Measurements from ENCODE around the gene ZSWIM5.
"Not testable (repeated sequence)": the region's sequence is repeated elsewhere in the genome, so short reads cannot be mapped to it uniquely, and the experiment has no call there.

Gene ZSWIM5

DNA sequence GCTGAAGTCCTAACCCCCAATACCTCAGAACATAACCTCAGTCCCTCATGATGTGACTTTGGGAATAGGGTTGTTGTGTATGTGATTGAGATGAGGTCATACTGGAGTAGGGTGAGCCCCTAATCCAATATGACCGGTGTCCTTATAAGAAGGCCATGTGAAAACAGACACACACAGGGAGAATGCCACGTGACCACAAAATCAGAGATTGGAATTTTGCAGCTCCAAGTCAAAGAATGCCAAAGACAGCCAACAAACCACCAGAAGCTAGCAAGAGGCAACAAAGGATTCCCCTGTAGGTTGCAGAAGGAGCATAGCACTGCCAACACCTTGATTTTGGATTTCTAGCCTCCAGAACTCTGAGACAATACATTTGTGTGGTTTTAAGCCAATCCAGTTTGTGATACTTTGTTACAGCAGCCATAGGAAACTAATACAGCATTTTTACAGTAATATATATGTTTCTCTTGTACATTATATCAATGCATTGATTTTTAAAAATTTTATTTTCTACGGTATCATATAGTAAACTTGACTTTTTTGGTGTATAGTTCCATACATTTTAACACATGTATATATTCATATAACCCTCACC, 5.4 kb downstream of the ZSWIM5 start:
- DNase-seq: no peak

DNA sequence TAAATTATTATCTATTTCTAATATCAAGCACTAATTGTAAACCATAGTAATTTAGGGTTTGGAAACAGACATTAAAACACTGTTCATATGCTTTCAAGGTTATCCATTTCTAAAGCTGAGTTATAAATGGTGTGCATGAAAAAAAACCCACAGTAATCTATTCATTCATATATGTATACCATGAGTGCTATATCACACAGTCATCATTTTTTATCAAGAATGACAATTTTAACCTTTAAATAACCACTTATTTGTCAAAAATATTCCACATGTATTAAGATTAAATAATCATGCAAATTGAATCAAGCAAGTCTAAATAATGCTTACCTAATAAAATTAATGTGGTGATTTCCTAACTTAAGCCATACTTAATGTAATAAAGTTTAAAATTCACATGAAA, 6.0 kb downstream of the ZSWIM5 start:
- no peak for DNase-seq

DNA sequence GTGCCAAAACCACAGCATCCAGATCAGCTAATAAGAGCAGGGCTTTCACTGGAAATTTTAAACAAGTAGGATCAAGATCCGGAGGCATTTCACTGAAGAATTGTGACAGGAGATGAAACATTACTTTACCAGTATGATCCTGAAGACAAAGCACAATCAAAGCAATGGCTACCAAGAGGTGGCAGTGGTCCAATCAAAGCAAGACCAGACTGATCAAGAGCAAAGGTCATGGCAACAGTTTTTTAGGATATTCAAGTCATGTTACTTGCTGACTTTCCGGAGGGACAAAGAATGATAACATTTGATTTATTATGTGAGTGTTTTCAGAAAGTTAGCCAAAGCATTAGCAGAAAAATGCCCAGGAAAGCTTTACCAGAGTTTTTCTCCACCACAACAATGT, 8.2 kb downstream of the ZSWIM5 start:
- DNase-seq: no peak

DNA sequence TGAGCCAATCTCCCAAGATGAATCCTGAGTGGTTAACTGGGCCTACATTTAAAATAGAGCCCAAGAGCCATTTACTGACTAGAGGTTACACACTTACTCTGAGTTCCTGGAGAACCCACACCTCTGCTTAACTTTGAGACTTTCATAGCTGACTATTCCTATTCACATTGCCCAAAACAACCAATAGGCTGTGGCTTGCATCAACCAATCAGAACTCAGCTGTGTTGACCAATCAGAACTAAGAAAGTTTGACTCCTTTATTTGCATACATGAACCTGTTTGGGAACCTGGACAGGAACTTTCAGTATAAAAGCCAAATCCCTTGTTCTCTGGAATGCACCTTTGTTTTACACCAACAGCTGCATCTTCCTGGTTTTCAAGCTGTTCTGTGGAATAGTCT, 9.5 kb downstream of the ZSWIM5 start:
- DNase-seq: no peak

DNA sequence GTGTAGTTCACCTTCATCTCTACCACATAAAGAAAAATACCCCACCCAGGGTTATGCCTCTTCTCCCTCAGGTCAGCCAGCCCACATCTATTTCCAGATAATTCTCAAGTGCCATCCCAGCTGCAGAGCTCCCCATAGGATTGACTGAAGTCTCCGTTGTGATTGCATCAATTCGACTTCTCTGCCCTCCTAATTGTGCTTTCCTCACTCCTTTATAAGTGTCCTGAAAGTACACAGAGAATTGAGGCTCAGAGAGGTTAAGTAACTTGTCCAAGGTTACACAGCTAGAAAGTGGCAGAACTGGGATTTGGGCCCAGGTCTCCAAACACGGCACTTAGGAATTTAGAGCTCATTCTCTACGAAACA, 15.0 kb downstream of the ZSWIM5 start:
- no peak for DNase-seq

DNA sequence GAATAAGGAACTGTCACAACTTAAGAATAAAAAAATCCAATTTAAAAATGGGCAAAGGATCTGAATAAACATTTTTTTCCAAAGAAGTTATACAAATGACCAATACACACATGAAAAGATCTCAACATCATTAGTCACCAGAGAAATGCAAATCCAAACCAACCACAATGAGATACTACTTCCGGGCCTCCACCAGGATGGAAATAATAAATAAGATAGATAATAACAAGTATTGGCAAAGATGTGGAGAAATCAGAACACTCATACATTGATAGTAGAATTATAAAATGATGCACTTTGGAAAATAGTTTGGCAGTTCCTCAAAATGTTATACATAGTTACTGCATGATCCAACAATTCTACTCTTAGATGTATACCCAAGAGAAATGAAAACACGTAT, 18.7 kb downstream of the ZSWIM5 start:
- no peak for DNase-seq

DNA sequence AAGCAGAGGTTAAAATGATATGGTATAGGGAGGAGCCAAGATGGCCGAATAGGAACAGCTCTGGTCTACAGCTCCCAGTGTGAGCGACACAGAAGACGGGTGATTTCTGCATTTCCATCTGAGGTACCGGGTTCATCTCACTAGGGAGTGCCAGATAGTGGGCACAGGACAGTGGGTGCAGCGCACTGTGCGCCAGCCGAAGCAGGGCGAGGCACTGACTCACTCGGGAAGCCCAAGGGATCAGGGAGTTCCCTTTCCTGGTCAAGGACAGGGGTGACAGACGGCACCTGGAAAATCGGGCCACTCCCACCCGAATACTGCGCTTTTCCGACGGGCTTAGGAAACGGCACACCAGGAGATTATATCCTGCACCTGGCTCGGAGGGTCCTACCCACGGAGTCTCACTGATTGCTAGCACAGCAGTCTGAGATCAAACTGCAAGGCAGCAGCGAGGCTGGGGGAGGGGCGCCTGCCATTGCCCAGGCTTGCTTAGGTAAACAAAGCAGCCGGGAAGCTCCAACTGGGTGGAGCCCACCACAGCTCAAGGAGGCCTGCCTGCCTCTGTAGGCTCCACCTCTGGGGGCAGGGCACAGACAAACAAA, 26.4 kb downstream of the ZSWIM5 start:
- not testable (repeated sequence) for DNase-seq

DNA sequence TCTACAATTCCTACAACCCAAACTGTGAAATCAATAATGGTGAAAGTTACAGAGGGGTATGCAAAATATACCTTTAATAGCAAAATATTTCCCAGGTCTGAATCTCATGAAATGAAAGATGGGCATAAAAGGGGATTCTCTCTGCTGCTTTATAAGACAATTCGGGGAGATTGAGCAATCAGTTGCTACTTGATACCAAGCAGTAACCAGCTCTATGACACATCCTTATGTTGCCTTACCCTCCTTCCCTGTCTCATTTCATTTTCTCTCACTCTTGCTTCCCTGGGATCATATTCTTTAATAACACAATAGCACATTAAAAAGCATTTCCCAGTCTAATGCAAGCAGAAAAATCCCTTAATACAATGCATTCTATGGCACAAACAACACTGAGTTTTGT, 29.0 kb downstream of the ZSWIM5 start:
- DNase-seq: no peak

DNA sequence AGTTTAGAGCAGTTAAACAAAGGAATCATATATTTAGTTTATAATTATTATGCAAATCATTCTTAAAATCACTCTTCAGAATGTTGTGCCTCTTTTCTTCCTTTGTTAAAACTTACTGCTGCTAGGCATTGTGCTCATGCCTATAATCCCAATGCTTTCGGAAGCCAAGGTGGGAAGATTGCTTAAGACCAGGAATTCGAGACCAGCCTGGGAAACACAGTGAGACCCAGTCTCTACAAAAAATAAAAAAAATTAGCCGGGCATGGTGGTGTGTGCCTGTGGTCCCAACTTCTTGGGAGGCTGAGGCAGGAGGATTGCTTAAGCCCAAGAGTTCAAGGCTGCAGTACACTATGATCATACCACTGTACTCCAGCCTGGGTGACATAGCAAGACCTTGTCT, 33.6 kb downstream of the ZSWIM5 start:
- DNase-seq: no peak

DNA sequence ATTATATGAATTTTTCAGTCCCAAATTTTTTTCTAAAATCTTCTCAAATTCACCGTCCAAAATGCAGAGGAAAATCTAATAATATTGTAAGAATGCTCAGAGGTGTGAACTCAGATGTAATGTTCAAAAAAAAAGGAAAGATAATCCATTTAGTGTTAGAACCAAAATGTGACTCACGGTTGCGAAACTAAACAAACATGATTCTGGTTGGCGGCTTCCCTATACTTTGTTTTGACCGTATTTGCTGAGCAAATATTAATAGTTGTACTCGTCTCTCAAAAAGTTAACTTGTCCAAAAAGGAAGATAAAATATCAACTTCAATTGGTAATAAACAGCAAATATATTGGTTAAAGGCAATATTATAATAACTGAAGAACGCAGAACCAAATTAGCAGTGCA, 34.4 kb downstream of the ZSWIM5 start:
- DNase-seq: no peak

DNA sequence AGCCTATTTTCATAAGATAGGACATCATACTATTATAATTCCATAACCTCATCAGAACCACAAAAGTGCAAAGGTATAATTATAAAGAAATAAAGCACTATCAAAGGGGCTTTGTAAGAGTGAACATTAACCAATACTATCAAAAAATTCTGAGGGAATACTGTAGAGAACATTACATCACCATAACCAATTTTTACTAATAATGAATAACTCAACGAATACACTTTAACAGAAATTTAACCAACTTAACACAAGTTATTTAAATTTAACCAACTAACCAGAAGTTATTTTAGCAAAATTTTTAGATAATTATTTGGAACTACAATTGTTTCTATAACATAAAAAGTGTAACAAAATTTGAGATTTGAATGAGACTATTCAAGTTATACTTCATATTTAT, 34.8 kb downstream of the ZSWIM5 start:
- DNase-seq: no peak

DNA sequence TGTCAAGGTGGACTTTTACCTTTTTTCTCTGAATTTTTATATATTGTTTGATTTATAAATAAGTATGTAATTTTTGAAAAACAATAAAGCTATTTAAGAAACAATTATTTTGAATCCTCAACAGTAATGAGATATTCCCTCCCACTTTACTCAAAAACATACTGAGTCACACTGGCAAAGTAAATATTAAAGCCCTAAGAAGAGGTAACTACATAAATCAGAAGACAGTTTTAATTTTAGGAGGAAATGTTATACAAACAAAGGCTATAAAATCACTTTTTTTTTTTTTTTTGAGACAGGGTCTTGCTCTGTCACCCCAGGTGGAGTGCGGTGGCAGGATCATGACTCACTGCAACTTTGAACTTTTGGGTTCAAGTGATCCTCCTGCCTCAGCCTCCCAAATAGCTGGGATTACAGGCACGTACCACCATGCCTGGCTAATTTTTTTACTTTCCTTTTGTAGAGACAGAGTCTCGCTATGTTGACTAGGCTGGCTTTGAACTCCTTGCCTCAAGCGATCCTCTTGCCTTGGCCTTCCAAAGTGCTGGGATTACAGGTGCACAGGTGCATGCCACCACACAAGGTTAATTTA, 36.2 kb downstream of the ZSWIM5 start:
- DNase-seq: no peak

DNA sequence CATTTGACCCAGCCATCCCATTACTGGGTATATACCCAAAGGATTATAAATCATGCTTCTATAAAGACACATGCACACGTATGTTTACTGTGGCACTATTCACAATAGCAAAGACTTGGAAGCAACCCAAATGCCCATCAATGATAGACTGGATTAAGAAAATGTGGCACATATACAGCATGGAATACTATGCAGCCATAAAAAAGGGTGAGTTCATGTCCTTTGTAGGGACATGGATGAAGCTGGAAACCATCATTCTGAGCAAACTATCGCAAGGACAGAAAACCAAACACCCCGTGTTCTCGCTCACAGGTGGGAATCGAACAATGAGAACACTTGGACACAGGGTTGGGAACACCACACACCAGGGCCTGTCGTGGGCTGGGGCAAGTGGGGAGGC, 38.5 kb downstream of the ZSWIM5 start:
- not testable (repeated sequence) for DNase-seq

DNA sequence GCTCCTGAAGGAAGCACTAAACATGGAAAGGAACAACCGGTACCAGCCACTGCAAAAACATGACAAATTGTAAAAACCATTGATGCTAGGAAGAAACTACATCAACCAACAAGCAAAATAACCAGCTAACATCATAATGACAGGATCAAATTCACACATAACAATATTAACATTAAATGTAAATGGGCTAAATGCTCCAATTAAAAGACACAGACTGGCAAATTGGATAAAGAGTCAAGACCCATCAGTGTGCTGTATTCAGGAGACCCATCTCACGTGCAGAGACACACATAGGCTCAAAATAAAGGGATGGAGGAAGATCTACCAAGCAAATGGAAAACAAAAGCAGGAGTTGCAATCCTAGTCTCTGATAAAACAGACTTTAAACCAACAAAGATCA, 42.1 kb downstream of the ZSWIM5 start:
- DNase-seq: not testable (repeated sequence)

DNA sequence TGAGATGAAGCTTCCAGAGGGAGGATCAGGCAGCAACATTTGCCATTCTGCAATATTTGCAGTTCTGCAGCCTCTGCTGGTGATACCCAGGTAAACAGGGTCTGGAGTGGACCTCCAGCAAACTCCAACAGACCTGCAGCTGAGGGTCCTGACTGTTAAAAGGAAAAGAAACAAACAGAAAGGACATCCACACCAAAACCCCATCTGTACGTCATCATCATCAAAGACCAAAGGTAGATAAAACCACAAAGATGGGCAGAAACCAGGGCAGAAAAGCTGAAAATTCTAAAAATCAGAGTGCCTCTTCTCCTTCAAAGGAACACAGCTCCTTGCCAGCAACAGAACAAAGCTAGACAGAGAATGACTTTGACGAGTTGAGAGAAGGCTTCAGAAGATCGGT, 43.3 kb downstream of the ZSWIM5 start:
- not testable (repeated sequence) for DNase-seq

DNA sequence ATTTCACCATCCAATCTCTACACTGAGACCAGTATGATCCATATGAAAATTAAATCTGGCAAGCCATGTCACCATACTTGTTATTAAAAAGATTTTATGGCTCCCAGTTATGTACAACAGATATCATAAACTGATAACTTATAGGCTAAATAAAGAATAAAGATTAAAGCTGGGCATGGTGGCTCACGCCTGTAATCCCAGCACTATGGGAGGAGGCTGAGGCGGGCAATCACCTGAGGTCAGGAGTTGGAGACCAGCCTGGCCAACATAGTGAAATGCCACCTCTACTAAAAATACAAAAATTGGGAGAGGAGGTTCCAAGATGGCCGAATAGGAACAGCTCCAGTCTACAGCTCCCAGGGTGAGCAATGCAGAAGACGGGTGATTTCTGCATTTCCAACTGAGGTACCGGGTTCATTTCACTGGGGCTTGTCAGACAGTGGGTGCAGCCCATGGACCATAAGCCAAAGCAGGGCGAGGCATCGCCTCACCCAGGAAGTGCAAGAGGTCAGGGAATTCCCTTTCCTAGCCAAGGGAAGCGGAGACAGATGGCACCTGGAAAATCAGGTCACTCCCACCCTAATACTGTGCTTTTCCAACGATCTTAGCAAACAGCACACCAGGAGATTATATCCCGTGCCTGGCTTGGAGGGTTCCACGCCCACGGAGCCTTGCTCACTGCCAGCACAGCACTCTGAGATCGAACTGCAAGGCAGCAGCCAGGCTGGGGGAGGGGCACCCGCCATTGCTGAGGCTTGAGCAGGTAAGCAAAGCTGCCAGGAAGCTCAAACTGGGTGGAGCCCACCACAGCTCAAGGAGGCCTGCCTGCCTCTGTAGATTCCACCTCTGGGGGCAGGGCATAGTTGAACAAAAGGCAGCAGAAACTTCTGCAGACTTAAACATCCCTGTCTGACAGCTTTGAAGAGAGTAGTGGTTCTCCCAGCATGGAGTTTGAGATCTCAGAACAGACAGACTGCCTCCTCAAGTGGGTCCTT, 44.1 kb downstream of the ZSWIM5 start:
- DNase-seq: not testable (repeated sequence)

DNA sequence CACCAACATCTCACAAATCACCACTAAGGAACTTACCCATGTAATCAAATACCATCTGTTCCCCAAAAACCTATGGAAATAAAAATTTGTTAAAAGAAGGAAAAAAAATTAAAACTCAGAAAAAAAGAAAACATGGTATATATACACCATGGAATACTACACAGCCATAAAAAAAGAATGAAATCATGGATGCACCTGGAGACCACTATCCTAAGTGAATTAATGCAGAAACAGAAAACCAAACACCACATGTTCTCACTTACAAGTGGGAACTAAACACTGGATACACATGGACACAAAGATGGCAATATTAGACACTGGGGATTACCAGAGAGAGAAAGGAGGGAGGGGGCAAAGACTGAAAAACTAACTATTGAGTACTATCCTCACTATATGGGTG, 50.4 kb downstream of the ZSWIM5 start:
- DNase-seq: no peak

DNA sequence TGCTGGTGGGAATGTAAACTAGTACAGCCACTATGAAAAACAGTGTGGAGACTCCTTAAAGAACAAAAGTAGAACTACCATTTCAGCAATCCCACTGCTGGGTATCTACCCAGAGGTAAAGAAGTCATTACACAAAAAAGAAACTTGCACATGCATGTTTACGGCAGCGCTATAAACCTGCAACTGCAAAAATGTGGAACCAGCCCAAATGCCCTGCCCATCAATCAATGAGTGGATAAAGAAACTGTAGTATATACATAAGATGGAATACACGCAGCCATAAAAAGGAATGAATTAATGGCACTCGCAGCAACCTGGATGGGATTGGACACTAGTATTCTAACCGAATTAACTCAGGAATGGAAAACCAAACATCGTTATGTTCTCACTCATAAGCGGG, 51.0 kb downstream of the ZSWIM5 start:
- DNase-seq: no peak

DNA sequence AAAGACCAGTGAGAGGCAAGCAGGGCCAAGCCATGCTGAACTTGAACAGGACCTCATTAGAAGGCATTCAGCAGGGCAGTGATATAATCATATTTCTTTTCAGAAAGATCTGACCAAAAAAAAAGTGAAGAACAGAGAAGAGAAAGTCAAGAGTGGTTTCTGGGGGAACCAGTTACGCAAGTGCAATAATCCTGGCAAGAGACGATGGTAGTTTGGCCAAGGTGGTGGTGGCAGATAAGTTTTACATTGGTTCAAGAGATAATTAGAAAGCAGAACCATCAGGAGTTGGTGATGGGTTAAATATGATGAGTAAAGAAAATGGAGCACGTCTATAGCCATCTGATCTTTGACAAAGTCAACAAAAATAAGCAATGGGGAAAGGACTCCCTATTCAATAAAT, 54.3 kb downstream of the ZSWIM5 start:
- no peak for DNase-seq

DNA sequence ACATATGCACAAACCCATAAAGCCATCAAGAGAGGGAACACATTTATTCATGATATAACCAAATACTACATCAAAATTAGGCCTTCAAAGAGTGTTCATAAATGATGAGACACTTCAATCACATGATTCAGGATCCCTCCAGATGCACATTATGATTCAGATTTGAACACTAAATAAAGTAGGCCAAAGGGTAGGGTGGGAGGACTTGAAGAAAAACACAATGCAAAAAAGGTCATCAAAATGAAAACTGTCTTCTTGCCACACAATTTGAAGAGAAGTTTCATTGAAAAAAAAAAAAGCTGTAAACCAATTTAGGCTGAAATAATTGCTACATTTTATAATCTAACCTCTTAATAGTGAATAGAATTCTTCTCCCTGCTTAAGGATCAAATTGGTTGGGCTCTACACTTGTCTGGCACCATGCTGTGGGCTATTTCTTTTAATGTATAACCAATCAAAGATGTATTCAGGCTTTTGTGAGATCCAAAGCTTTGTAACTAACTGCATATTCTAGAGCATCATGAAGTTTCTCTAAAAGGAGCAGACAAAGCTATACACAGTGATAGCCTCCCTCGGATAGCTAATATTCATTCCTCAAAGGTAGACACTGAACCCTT, 58.1 kb downstream of the ZSWIM5 start:
- DNase-seq: no peak

DNA sequence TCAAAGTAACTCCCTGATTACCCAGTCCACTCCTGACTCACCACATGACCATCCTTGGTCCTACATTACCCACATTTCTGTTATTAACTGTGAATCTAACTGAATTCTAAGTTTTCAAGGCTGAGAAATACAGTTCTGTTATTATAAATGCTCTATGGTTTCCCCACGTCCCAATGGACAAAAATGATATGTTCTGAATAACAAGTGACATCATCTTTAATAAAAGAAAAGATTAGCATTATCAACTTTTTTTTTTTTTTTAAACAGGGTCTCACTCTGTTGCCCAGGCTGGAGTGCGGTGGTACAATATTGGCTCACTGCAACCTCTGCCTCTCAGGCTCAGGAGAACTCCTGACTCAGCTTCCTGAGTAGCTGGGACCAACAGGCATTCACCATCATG, 59.6 kb downstream of the ZSWIM5 start:
- no peak for DNase-seq

DNA sequence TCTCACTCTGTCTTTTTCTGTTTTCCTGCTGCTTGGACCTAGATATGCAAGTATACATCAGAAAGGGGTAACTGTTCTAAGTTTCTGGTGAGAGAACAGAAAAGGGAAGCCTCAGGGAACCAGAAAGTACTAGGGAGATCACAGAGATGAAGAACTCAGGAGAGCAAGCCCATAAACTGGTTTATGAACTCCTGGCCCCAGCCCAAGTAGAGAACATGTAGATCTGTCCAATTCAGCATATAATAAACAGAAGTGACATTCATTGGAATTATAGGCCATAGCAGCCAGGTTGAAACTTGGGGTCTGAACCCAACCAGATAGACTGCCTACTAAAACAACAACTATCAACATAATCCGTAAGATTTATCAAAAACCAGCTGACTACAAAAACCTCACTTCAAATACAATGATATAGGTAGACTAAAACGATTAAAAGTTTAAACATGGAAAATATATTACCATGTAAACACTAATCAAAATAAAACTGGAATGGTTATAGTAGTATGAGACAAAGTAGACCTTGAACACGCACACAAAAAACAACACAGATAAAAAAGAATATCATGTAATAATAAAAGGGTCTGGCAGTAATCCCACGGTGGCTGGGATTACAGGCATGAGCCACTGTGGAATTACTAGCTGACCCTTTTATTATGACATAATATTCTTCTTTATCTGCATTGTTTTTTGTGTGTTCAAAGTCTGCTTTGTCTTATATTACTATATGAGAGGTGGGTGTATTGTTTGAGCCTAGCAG, 65.0 kb downstream of the ZSWIM5 start:
- no peak for DNase-seq

DNA sequence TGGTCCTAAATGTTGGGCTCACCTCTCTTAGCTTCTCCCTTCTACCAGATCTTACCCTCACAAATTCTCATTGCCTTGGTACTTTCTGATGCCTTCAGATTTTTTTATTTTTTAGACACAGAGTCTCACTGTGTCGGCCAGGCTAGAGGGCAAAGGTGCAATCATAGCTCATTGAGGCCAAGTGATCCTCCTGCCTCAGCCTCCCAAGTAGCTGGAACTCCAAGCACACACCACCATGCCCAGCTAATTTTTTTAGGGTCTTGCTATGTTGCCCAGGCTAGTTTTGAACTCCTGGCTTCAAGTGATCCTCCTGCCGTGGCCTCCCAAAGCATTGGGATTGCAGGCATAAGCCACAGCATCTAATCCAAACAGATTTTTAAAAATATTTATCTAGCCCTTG, 69.4 kb downstream of the ZSWIM5 start:
- no peak for DNase-seq

Data from NCI-H510A (cell line).